Fibroblast of villous mesenchyme (primary cell): Measurements from ENCODE around the gene CERS3. TPM values are rescaled to one million over a fixed set of nuclear protein-coding genes. Genes with fewer than 3 reads are reported as not detected.

Experiments
- DNase-seq: peaks from one replicate; pipeline ENCODE4 v3.0.0-alpha.2; 2010; ENCODE audit warnings: low read depth
- H3K4me3 ChIP-seq: 2 replicates; pipeline ENCODE4 v1.5.1; 2011; ENCODE audit warnings: low read depth, mild to moderate bottlenecking, low read length
- total RNA-seq: library from RNA; depleted of rRNA; stranded (reverse); fragments of >200 nt; gene quantifications from 2 replicates; pipeline ENCODE4 v1.2.3, GENCODE V29; 2012
- TF ChIP-seq, protein P1 (sequence below): IDR thresholded peaks from 2 replicates; pipeline ENCODE4 v1.5.1; 2012; ENCODE audit warnings: low read depth, mild to moderate bottlenecking, low read length; ENCODE audit not compliant: insufficient read depth

Gene CERS3
- total RNA-seq, 1 donor: not detected

DNA sequence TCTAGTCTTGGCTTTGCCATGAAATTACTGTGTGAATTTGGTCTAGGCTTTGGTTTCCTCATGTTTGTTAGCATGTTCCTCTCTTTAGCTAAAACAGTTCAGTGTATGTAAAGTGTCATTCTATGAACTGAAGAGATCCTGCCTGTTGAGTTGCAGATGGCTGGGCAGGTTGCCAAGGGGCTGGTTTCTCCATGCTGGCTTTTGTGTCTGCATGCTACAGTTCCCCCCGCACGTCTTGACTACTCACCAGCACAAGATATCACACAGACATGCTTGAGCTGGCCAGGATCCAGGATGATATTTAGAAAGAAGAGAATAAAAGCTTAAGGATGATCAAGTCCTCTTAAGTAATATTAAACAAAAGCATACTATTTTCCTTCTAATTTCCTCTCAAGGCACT, 90.2 kb downstream of the CERS3 start:
- TF ChIP-seq, protein P1, sequence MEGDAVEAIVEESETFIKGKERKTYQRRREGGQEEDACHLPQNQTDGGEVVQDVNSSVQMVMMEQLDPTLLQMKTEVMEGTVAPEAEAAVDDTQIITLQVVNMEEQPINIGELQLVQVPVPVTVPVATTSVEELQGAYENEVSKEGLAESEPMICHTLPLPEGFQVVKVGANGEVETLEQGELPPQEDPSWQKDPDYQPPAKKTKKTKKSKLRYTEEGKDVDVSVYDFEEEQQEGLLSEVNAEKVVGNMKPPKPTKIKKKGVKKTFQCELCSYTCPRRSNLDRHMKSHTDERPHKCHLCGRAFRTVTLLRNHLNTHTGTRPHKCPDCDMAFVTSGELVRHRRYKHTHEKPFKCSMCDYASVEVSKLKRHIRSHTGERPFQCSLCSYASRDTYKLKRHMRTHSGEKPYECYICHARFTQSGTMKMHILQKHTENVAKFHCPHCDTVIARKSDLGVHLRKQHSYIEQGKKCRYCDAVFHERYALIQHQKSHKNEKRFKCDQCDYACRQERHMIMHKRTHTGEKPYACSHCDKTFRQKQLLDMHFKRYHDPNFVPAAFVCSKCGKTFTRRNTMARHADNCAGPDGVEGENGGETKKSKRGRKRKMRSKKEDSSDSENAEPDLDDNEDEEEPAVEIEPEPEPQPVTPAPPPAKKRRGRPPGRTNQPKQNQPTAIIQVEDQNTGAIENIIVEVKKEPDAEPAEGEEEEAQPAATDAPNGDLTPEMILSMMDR: no peak
- H3K4me3 ChIP-seq: no peak overlapping the region
- peak; percentile 6 for DNase-seq

DNA sequence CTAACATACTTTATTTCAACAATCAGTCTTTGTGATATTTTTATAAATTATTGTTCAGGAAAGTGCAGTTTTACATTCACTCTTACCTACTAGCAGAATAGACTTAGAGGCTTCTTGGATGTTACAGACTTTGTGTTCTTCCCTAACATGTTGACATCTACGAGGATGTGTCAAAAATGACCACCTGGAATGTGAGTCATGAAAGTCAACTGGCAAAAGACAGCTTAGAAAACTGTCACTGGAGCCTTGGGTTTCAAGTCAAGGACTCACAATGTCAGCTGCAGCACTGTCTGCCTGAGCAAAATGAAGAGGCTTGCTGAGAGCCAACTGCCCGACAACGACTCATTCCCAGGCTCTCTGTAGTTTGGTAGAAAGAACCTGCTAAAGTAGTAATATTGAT, 91.5 kb downstream of the CERS3 start:
- TF ChIP-seq, protein P1: no peak
- H3K4me3 ChIP-seq: no peak overlapping the region
- no peak for DNase-seq

DNA sequence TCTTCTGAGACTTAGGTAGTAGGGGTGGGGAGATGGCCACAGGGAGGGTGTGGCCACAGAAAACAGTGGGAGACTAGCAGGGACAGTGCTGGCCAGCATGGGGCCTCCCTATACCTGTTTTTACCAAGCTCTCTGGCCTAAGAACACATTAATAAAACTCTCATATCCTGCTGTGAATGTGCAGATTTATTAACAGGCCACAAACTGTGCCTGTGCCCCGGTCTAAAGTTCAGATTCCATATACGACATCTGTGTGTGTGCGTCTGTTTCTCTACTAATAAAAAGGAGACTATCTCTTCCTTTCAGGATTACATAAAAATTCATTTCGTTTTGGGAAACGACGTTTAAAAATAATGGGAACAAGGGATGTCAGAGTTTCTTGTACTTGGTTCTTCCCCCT, 94.2 kb downstream of the CERS3 start:
- TF ChIP-seq, protein P1: no peak
- DNase-seq: no peak

DNA sequence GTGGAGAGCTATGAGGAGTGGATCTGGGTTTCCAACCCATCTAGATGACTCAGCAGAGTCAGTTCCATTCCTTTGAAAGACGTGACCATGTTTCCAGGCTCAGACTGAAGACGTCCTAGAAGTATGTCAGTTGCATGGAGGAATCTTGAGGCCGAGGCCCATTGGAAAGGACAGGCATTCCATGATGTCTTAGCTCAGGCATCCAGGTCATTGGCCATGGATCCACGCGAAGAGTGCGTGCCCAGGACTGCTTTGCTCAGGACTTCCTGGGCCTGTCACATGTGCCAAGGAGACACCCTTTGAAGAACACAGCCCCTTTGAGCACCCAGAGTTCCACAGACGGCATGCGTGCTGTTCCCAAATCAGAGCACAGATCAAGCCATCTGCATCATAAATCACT, 94.7 kb downstream of the CERS3 start:
- no peak for DNase-seq
- TF ChIP-seq, protein P1: no peak
- H3K4me3 ChIP-seq: no peak overlapping the region

More for the DNA sequence above, 94.2 kb downstream of the CERS3 start:
- no peak overlapping the region for H3K4me3 ChIP-seq

DNA sequence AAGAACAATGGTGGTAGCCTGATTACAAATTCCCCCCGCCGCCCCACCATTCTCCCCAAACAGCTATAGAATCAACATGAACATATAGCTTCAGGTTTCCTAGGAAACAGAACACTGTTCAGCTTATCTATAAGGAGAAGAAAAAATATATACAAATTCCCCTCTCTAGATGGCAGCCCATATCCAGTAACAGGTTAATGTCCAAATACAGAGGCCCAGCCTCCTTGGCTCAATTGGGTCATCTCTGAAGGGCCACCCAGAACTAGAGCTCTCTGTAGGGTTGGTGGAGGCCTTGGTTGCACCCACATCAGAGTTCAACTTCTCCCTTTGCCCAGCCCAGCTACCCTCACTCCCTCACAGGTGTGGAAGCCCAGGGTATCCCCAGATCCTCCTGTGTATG, 95.4 kb downstream of the CERS3 start:
- DNase-seq: no peak
- H3K4me3 ChIP-seq: no peak overlapping the region
- TF ChIP-seq, protein P1: no peak

DNA sequence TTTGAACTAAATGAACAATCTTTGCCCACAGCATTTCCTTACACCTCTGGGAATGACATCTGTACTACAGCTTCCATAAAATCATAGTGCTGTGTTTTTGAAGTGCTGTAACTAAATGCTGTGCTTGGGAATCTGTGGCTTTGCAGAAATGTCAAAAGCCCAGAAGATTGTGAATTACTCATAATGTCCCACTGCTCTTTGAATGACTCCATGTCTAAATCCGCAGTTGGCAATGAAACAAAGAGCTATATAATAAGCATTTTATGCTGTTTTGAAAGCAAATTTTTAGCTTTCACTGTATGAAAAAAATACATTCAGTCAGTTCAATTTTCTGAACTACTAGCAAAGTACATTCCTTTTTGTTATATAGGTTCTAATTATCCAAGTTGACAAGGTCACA, 98.3 kb downstream of the CERS3 start:
- DNase-seq: no peak
- TF ChIP-seq, protein P1: no peak
- no peak overlapping the region for H3K4me3 ChIP-seq

DNA sequence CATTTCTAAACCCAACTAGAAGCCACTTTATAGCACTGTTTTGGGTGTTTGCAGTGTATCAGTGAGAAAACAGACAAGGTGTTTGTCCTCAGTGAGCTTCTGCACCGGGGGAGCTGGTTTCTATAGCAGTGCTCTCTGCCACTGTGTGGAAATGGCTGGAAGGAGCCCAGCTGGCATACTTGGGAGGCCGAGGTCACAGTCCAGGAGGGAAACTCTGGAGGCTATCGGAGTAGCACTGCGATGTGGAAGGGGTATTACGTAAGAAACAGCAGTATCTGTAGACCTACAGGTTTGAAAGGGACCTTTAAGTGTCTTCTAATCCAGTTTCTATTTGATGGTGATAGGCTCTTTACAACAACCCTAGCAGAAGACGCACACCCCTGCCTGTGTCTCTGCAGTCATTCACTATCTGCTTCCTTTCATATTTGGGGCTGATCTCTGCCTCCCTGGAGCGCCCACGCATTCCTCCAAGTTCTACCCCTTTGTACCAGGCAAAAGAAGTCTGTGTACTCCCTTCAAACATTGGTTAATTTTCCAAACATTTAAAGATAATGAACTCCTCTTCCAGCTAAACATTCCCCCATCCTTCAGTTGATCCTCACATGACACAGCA, 99.5 kb downstream of the CERS3 start:
- DNase-seq: no peak
- TF ChIP-seq, protein P1: no peak
- H3K4me3 ChIP-seq: no peak overlapping the region
